ENCODE data around the gene TRIL. TPM values are rescaled to one million over a fixed set of nuclear protein-coding genes. Genes with fewer than 3 reads are reported as not detected.

TRIL gene
- total and polyA plus RNA-seq, 2 experiments from 2014 or later, result 0.95 to 4.5 TPM

DNA sequence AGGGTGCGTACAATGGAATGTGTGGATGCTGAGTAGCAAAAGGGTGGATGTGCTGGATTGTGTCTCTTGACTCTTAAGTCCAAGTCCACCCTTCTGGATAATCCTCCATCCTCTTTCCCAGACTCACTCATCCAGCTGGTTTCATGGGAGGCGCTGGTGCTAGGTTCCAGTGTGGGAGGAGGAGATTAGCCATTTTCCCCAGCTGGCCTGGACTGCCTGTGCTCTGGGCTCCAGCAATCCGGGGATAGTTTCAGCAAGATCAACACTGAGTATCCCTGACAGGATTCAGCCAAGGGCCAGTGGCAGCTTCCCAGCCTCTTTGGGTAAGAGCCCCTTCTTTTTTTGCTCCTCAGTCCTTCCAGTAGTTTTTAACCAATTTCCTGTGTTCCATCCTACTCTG is 21.6 kb upstream of the TRIL start (continued):
- TF ChIP-seq, protein P1, sequence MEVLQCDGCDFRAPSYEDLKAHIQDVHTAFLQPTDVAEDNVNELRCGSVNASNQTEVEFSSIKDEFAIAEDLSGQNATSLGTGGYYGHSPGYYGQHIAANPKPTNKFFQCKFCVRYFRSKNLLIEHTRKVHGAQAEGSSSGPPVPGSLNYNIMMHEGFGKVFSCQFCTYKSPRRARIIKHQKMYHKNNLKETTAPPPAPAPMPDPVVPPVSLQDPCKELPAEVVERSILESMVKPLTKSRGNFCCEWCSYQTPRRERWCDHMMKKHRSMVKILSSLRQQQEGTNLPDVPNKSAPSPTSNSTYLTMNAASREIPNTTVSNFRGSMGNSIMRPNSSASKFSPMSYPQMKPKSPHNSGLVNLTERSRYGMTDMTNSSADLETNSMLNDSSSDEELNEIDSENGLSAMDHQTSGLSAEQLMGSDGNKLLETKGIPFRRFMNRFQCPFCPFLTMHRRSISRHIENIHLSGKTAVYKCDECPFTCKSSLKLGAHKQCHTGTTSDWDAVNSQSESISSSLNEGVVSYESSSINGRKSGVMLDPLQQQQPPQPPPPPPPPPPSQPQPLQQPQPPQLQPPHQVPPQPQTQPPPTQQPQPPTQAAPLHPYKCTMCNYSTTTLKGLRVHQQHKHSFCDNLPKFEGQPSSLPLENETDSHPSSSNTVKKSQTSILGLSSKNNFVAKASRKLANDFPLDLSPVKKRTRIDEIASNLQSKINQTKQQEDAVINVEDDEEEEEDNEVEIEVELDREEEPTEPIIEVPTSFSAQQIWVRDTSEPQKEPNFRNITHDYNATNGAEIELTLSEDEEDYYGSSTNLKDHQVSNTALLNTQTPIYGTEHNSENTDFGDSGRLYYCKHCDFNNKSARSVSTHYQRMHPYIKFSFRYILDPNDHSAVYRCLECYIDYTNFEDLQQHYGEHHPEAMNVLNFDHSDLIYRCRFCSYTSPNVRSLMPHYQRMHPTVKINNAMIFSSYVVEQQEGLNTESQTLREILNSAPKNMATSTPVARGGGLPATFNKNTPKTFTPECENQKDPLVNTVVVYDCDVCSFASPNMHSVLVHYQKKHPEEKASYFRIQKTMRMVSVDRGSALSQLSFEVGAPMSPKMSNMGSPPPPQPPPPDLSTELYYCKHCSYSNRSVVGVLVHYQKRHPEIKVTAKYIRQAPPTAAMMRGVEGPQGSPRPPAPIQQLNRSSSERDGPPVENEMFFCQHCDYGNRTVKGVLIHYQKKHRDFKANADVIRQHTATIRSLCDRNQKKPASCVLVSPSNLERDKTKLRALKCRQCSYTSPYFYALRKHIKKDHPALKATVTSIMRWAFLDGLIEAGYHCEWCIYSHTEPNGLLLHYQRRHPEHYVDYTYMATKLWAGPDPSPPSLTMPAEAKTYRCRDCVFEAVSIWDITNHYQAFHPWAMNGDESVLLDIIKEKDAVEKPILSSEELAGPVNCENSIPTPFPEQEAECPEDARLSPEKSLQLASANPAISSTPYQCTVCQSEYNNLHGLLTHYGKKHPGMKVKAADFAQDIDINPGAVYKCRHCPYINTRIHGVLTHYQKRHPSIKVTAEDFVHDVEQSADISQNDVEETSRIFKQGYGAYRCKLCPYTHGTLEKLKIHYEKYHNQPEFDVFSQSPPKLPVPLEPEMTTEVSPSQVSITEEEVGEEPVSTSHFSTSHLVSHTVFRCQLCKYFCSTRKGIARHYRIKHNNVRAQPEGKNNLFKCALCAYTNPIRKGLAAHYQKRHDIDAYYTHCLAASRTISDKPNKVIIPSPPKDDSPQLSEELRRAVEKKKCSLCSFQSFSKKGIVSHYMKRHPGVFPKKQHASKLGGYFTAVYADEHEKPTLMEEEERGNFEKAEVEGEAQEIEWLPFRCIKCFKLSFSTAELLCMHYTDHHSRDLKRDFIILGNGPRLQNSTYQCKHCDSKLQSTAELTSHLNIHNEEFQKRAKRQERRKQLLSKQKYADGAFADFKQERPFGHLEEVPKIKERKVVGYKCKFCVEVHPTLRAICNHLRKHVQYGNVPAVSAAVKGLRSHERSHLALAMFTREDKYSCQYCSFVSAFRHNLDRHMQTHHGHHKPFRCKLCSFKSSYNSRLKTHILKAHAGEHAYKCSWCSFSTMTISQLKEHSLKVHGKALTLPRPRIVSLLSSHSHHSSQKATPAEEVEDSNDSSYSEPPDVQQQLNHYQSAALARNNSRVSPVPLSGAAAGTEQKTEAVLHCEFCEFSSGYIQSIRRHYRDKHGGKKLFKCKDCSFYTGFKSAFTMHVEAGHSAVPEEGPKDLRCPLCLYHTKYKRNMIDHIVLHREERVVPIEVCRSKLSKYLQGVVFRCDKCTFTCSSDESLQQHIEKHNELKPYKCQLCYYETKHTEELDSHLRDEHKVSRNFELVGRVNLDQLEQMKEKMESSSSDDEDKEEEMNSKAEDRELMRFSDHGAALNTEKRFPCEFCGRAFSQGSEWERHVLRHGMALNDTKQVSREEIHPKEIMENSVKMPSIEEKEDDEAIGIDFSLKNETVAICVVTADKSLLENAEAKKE (CRISPR knock-in tag; IDR thresholded peaks at IDR 0.05), result no peak
- TF ChIP-seq, protein P2, sequence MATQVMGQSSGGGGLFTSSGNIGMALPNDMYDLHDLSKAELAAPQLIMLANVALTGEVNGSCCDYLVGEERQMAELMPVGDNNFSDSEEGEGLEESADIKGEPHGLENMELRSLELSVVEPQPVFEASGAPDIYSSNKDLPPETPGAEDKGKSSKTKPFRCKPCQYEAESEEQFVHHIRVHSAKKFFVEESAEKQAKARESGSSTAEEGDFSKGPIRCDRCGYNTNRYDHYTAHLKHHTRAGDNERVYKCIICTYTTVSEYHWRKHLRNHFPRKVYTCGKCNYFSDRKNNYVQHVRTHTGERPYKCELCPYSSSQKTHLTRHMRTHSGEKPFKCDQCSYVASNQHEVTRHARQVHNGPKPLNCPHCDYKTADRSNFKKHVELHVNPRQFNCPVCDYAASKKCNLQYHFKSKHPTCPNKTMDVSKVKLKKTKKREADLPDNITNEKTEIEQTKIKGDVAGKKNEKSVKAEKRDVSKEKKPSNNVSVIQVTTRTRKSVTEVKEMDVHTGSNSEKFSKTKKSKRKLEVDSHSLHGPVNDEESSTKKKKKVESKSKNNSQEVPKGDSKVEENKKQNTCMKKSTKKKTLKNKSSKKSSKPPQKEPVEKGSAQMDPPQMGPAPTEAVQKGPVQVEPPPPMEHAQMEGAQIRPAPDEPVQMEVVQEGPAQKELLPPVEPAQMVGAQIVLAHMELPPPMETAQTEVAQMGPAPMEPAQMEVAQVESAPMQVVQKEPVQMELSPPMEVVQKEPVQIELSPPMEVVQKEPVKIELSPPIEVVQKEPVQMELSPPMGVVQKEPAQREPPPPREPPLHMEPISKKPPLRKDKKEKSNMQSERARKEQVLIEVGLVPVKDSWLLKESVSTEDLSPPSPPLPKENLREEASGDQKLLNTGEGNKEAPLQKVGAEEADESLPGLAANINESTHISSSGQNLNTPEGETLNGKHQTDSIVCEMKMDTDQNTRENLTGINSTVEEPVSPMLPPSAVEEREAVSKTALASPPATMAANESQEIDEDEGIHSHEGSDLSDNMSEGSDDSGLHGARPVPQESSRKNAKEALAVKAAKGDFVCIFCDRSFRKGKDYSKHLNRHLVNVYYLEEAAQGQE (IDR thresholded peaks at IDR 0.05; ENCODE audit: unreplicated experiment), result no peak

DNA sequence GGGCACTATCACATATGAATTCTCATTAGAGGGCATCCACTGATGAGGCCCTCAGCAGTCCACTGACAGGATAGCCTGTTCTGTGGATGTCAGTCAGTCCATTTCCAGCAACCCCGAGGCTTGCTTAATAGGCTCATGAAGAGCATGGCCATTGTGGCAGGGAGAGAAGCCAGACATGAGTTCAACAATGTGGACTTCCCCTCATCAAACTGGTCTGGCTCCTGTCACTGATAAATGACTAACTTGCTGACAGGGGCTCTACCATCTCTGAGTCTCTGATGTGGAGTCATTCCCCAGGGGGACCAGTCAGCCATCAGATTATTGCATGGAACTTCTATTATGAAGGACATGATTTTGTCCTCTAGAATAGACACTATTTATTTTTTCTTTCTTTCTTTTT is 19.8 kb upstream of the TRIL start:
- Histone ChIP-seq H3K36me3 (ENCODE audit: insufficient read depth) (no peaks in the 10 kb centered on the region), H3K4me2 (no peak overlapping the region), H3K27me3 (ENCODE audit: insufficient read depth) (no peaks in the 10 kb centered on the region), H3K4me3 (no peak overlapping the region), H3K4me1 (ENCODE audit: insufficient read depth) (peaks cover 23% of the 10 kb centered on the region), H4K20me1 (replicated peaks; ENCODE audit: insufficient read depth) (no peaks in the 10 kb centered on the region), H3K27ac (ENCODE audit: low read depth) (no peak overlapping the region), H3K79me2 (replicated peaks; ENCODE audit: insufficient read depth) (no peaks in the 10 kb centered on the region), H3F3A (replicated peaks; ENCODE audit: low read depth) (no peaks in the 10 kb centered on the region), H3K9me2 (ENCODE audit: insufficient read depth) (no peaks in the 10 kb centered on the region), H2AFZ (no peak overlapping the region)
- Mint-ChIP-seq H3K27ac (no peak overlapping the region), H3K27me3 (ENCODE audit: insufficient read depth, low read depth, poor library complexity) (no peaks in the 10 kb centered on the region), H3K36me3 (ENCODE audit: low read depth) (no peaks in the 10 kb centered on the region; the same call in 2 of the 3 replicates), H3K4me1 (peaks cover 21% of the 10 kb centered on the region), H3K9me3 (peaks cover 10% of the 10 kb centered on the region), H3K4me3 (no peak overlapping the region)
- ATAC-seq (no peak), DNase-seq (ENCODE audit: low spot score) (no peak)
- TF ChIP-seq, protein P1 (CRISPR knock-in tag; IDR thresholded peaks at IDR 0.05), result no peak

All from GM23338 (cell line).